Measurements from ENCODE around the gene RBBP8NL. TPM values are rescaled to one million over a fixed set of nuclear protein-coding genes. Genes with fewer than 3 reads are reported as not detected.

Gene RBBP8NL
- total RNA-seq, 1 donor from 2014 or later: not detected

DNA sequence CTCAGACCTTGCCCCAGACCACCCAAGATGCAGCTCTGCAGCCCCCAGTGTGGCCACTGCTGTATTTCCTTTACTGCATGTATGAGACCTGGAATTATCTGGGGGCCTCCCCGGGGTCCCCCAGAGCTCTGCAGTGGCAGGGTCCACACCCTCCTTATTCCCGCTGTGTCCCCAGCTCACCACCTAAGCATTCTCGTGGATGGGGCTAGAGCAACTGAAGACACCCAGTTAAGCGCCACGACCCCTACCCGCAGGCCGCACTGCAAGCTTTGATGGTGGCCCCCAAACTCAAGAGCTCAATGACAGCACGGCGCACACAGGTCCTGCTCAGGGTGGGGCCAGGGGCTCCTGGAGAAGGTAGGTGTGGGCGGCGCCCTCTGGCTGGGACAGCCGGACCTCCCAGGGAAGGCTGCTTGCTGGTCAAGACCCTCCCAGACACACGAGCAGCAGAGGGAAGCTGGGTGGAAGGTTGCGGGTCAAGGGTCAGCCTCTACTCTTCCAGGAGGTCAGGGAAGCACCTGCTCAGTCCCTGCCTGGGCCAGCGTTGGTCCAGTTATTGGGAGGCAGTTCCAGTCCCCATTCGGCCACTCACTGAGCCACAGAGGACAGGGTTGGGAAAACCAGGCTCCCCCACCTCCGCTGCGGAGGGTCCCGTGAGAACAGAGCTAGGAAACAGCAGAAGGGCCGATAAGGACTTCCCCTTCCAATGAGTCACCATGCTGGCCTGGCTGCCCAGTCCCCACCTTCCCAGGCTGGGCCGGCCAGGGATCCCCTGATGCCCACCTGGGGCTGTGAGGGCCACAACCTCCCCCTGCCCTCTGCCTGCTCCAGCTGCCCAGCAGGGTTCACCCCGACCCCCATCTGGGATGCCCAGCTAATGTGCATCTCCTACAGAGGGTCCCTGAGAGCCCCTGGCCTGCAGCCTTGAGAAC is 63.2 kb downstream of the RBBP8NL start:
- peak; percentile 50 for DNase-seq (ENCODE audit: low read depth, low spot score)

DNA sequence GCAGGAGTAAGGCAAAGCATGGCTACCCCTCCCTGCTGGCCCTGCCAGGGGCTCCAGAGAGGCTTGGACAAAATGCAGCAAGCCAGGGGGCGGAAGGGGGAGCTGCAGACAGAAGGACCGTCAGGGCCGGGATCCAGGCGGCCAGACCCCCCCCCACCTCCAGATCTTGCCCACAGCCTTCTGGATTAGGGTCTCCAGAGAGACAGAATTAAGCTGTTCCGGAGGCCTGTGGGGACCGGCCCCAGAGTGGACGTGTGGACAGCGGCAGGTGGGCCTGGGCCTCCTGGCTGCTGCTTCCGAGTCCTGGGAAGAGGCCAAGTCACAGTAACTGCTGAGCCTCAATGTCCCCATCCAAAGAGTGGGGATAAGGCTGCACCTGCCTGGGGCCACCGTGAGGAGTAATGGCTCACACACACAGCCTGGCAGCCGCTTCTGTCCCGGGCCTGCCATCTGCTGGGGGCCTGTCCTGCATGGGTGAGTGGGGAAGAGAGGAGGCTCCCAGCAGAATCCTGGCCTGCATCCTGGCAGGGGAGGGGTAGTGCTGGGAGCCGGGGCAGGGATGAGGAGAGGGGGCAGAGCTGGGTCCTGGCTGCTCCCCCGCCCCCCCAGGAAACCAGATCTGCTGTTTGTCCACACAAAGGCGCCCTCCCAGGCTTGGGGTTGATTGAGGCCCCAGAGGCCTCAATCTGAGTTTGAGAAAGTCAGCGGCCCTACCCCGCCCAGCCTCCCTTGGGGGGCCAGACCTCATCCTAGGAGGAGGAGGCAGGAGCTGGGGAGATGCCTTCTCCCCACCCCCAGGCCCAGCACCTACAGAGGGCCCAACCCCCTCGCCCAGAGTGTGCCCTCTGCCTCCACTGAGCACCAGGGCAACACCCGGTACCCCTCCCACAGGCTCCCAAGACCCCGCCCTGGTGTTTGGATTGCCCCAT is 64.1 kb downstream of the RBBP8NL start:
- DNase-seq (ENCODE audit: low read depth, low spot score): no peak

- DNase-seq (ENCODE audit: low read depth, low spot score): no peak
These were observed 64.8 kb downstream of the RBBP8NL start for GRCh38 chr20:62362590-62362940.

DNA sequence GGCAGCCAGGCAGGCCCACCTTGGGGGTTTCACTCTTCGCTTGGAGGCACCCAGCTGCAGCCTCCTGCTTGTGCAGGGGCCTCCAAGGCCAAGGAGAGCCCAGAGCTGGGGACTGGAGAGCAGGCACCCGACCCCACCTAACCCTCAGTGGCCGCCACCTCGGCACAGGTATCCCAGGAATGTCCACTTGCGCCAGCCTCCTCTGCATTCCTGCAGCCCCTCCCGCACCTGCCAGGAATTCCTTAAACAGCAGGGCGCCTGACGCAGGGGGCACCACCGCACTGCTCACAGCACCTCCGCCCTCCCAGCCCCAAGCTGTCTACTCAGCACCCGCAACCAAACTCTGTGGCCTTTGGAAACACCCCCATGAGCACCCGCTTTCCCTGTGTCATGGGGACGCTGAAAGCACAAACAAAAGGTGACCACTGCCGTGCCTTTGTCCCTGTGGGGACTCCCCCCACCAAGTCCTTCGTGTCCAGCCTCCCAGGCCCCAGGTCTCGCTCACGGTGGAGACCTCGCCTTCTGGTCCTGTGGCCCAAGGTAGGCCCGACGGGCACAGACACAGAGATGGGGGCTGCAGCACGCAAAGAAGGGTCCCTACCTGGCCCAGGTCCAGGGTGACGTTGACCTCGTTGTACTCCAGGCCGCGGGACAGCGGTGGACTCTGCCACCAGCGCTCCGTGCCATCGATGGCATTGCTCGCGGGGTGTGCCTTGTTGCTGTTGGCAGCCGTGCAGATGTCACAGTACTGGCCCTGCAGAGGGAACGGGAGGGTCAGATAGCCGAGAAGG is 65.3 kb downstream of the RBBP8NL start:
- DNase-seq (ENCODE audit: low read depth, low spot score): no peak

- no peak for DNase-seq (ENCODE audit: low read depth, low spot score)
These were observed 66.2 kb downstream of the RBBP8NL start for GRCh38 chr20:62360854-62361798.

Other genes starting within 250 kb of the RBBP8NL start
- gene MTG2, start 244.5 kb downstream of the RBBP8NL start, total RNA-seq: 17.6 and 22.2 TPM in 2 replicates
- not detected in 2 replicates for gene HRH3, start 207.3 kb downstream of the RBBP8NL start, total RNA-seq
- gene OSBPL2, start 189.0 kb downstream of the RBBP8NL start, total RNA-seq: 20.6 and 21.4 TPM in 2 replicates
- gene ADRM1, start 124.5 kb downstream of the RBBP8NL start, total RNA-seq: 150 and 167 TPM in 2 replicates
- 54.0 and 60.6 TPM in 2 replicates for gene LAMA5, start 60.2 kb downstream of the RBBP8NL start, total RNA-seq
- gene RPS21, start 40.4 kb downstream of the RBBP8NL start, total RNA-seq: 478 and 921 TPM in 2 replicates
- gene CABLES2, start 20.3 kb downstream of the RBBP8NL start, total RNA-seq: 1.2 and 1.4 TPM in 2 replicates
- gene GATA5, start 48.5 kb upstream of the RBBP8NL start, total RNA-seq: 0.07 TPM in 1 of 2 replicates, not detected in the other
- gene SLCO4A1, start 215.0 kb upstream of the RBBP8NL start, total RNA-seq: 3.6 and 10.4 TPM in 2 replicates